Thoracic aorta (tissue), 2 donors: ENCODE measurements around the gene FUT7. TPM values are rescaled to one million over a fixed set of nuclear protein-coding genes. Genes with fewer than 3 reads are reported as not detected.

ENCODE experiments used
- ATAC-seq: fragments of 150-250 bp; one replicate; pipeline ENCODE4 v1.8.0; 2017; ENCODE audit warnings: low read depth; ENCODE audit not compliant: insufficient number of reproducible peaks, low FRiP score
- DNase-seq: peaks from one replicate; pipeline ENCODE4 v3.0.0-alpha.2; 2020; ENCODE audit warnings: low spot score
- H3K27ac ChIP-seq, 2 donors: fragments of 200-600 bp; sonication (generic); 1 replicate in 1 of 2; 2 replicates in 1 of 2; pipeline ENCODE4 v1.5.1; 2016; ENCODE audit warnings: mild to moderate bottlenecking in 2 of 2, moderate library complexity in 2 of 2
- H3K27me3 ChIP-seq: fragments of 200-600 bp; sonication (generic); replicated peaks from 2 replicates; pipeline ENCODE4 v1.6.0; 2016; ENCODE audit warnings: mild to moderate bottlenecking; ENCODE audit not compliant: insufficient read depth
- H3K36me3 ChIP-seq: fragments of 200-600 bp; sonication (generic); one replicate; pipeline ENCODE4 v1.5.1; 2016
- H3K4me1 ChIP-seq, 2 donors: fragments of 200-600 bp; sonication (generic); 1 replicate in 1 of 2; 2 replicates in 1 of 2; pipeline versions ENCODE4 v1.5.1 to v1.6.0; 2016; ENCODE audit warnings: low read depth in 2 of 2, mild to moderate bottlenecking in 1 of 2; ENCODE audit not compliant: control insufficient read depth in 1 of 2
- H3K4me3 ChIP-seq: fragments of 200-600 bp; sonication (generic); 2 replicates; pipeline ENCODE4 v1.5.1; 2016; ENCODE audit warnings: mild to moderate bottlenecking
- H3K9me3 ChIP-seq: fragments of 200-600 bp; sonication (generic); 2 replicates; pipeline ENCODE4 v1.5.1; 2016
- total RNA-seq, 2 donors: library from RNA; depleted of rRNA; stranded (reverse); fragments of >200 nt; gene quantifications; one replicate each; pipeline versions ENCODE4 v1.1.0 to v1.2.3, GENCODE V29; 2016
- TF ChIP-seq, protein P1 (sequence below): fragments of 200-600 bp; sonication (generic); IDR thresholded peaks from one replicate; pipeline ENCODE4 v1.5.1; 2019; ENCODE audit warnings: antibody characterized with exemption

The FUT7 gene
- total RNA-seq, 2 donors from 2014 or later = not detected

- no peak for ATAC-seq
- Histone ChIP-seq H3K27ac (no peak overlapping the region), H3K9me3 (no peaks in the 10 kb centered on the region), H3K4me3 (peak overlapping the region; percentile 80), H3K27me3 (no peaks in the 10 kb centered on the region), H3K4me1 (peaks cover 11 to 21% of the 10 kb centered on the region in 2 donors), H3K36me3 (peaks cover 10% of the 10 kb centered on the region)
- TF ChIP-seq, protein P1, sequence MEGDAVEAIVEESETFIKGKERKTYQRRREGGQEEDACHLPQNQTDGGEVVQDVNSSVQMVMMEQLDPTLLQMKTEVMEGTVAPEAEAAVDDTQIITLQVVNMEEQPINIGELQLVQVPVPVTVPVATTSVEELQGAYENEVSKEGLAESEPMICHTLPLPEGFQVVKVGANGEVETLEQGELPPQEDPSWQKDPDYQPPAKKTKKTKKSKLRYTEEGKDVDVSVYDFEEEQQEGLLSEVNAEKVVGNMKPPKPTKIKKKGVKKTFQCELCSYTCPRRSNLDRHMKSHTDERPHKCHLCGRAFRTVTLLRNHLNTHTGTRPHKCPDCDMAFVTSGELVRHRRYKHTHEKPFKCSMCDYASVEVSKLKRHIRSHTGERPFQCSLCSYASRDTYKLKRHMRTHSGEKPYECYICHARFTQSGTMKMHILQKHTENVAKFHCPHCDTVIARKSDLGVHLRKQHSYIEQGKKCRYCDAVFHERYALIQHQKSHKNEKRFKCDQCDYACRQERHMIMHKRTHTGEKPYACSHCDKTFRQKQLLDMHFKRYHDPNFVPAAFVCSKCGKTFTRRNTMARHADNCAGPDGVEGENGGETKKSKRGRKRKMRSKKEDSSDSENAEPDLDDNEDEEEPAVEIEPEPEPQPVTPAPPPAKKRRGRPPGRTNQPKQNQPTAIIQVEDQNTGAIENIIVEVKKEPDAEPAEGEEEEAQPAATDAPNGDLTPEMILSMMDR = no peak
- no peak for DNase-seq
Observed at GRCh38 chr9:137077758-137078693, 46.1 kb upstream of the FUT7 start.

- ATAC-seq = no peak
- H3K9me3 ChIP-seq = no peaks in the 10 kb centered on the region
- H3K4me3 ChIP-seq = peak within 1 kb of the TSS; percentile 80
- H3K27me3 ChIP-seq = no peaks in the 10 kb centered on the region
- H3K36me3 ChIP-seq = peaks cover 10% of the 10 kb centered on the region
- TF ChIP-seq, protein P1 = no peak
- H3K4me1 ChIP-seq = peaks cover 11 to 21% of the 10 kb centered on the region in 2 donors
- peak within 1 kb of the TSS in 1 of 2 donors; percentile 9 for H3K27ac ChIP-seq
- no peak for DNase-seq
Observed at GRCh38 chr9:137077010-137077747, 45.3 kb upstream of the FUT7 start, which contains the start of gene UAP1L1. UAP1L1 (plus strand) TSS chr9:137077517; CDS start chr9:137077533, 16 bp downstream.

- H3K27ac ChIP-seq = peak overlapping the region in 1 of 2 donors; percentile 9
- peaks cover 10% of the 10 kb centered on the region for H3K36me3 ChIP-seq
- H3K9me3 ChIP-seq = no peaks in the 10 kb centered on the region
- no peaks in the 10 kb centered on the region for H3K27me3 ChIP-seq
- peak overlapping the region; percentile 80 for H3K4me3 ChIP-seq
- DNase-seq = no peak
- no peak for ATAC-seq
- H3K4me1 ChIP-seq = peaks cover 11 to 21% of the 10 kb centered on the region in 2 donors
- TF ChIP-seq, protein P1 = no peak
Observed at GRCh38 chr9:137076636-137077009, 44.7 kb upstream of the FUT7 start.

DNA sequence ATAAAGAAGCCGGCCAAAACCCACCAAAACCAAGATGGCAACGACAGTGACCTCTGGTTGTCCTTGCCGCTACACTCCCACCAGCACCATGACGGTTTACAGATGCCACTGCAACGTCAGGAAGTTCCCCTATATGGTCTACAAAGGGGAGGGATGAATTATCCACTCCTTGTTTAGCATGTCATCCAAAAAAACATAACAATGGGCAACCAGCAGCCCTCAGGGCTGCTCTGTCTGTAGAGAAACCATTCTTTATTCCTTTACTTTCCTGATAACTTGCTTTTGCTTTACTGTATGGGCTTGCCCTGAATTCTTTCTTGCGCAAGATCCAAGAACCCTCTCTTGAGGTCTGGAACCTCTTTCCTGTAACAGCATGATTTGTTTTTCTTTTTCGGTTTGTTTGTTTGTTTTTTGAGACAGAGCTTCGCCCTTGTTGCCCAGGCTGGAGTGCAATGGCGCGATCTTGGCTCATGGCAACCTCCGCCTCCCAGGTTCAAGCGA is 43.4 kb upstream of the FUT7 start:
- Histone ChIP-seq H3K4me1 (peaks cover 11 to 32% of the 10 kb centered on the region in 2 donors), H3K27me3 (no peaks in the 10 kb centered on the region), H3K9me3 (no peaks in the 10 kb centered on the region), H3K4me3 (no peak overlapping the region), H3K27ac (no peak overlapping the region), H3K36me3 (peaks cover 6% of the 10 kb centered on the region)
- no peak for ATAC-seq
- TF ChIP-seq, protein P1 = no peak
- no peak for DNase-seq
